Liver (tissue), 3 donors: Measurements from ENCODE around the gene ZNF805.
A peak's percentile ranks its signal among the peaks of the same experiment; 100 is the strongest.

Experiments
- CTCF ChIP-seq: fragments of 150-350 bp; IDR thresholded peaks from 2 replicates; pipeline ENCODE4 v1.5.1; 2017; ENCODE audit warnings: improper control_type of control experiment, low read depth, low read length; ENCODE audit not compliant: missing input control
- EGR1 ChIP-seq, 2 donors: IDR thresholded peaks; 2 replicates each; pipeline ENCODE4 v1.6.1; 2016 to 2018; ENCODE audit warnings: antibody characterized with exemption in 2 of 2, low read depth in 2 of 2
- GABPA ChIP-seq, 2 donors: IDR thresholded peaks in 1 of 2; conservative IDR thresholded peaks in 1 of 2; 2 replicates each; pipeline ENCODE4 v1.6.1; 2016; ENCODE audit warnings: antibody characterized with exemption in 2 of 2, mild to moderate bottlenecking in 1 of 2, moderate library complexity in 1 of 2
- JUND ChIP-seq, 2 donors: IDR thresholded peaks; 2 replicates each; pipeline ENCODE4 v1.6.1; 2016; ENCODE audit warnings: antibody characterized with exemption in 2 of 2
- MAX ChIP-seq: IDR thresholded peaks from 2 replicates; pipeline ENCODE4 v1.6.1; 2016; ENCODE audit warnings: antibody characterized with exemption
- RAD21 ChIP-seq, 2 donors: IDR thresholded peaks; 2 replicates each; pipeline ENCODE4 v1.6.1; 2016; ENCODE audit warnings: antibody characterized with exemption in 2 of 2, mild to moderate bottlenecking in 2 of 2
- REST ChIP-seq: IDR thresholded peaks from 2 replicates; pipeline ENCODE4 v1.6.1; 2016; ENCODE audit warnings: antibody characterized with exemption, mild to moderate bottlenecking
- RXRA ChIP-seq, 2 donors: IDR thresholded peaks; 2 replicates each; pipeline ENCODE4 v1.6.1; 2017 to 2018; ENCODE audit warnings: antibody characterized with exemption in 2 of 2, mild to moderate bottlenecking in 1 of 2
- SP1 ChIP-seq: IDR thresholded peaks from 2 replicates; pipeline ENCODE4 v1.6.1; 2018; ENCODE audit warnings: antibody characterized with exemption, mild to moderate bottlenecking
- TAF1 ChIP-seq: conservative IDR thresholded peaks from 2 replicates; pipeline ENCODE4 v1.6.1; 2016; ENCODE audit warnings: antibody characterized with exemption, mild to moderate bottlenecking
- YY1 ChIP-seq: IDR thresholded peaks from 2 replicates; pipeline ENCODE4 v1.6.1; 2016; ENCODE audit warnings: antibody characterized with exemption, mild to moderate bottlenecking
- ZBTB33 ChIP-seq: IDR thresholded peaks from 2 replicates; pipeline ENCODE4 v1.6.1; 2016; ENCODE audit warnings: antibody characterized with exemption
- donor health status: healthy.
- donor health status: healthy.

DNA sequence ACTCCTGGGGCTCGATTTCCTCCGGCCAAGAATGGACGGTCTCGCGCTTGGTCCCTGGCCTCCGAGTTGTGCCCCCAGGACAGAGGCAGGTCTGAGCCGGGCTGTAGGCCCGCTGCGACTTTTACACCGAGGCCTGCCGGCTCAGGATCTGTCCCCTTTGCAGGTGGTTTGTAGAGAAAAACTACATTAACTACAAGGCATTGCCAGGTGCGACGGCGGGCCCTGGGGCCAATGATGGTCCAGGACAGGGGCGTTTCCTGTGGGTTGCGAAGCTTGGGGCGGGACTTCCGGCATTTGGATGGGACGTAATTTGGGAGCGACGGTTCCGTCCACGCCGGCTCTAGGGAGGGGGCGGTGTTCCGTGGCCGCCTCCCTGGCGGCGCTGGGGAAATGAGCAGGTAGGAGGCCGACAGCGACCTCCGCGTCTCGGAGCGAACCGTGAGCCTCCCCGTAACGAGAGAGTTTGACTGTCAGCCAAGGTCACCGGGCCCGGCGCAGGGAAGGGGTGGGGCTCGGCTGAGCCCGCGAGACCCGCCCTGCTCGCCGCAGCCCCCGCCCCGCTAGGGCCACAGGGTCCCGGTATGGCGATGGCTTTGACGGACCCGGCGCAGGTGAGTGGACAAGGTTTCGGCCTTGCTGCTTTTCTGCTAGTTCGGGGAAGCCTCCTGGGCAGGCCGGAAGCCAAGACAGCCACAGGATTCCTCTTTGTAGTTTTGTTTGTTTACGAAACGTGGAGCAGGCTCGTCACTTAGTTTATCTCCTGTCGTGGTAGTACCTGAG is at the start of gene ZNF805:
- no peak for TF ChIP-seq CTCF
- peak; percentile 16 to 39 for TF ChIP-seq RAD21 (IDR thresholded peaks at IDR 0.05)
- TF ChIP-seq RXRA (IDR thresholded peaks at IDR 0.05) = peak; percentile 18 to 47
- TF ChIP-seq REST = peak; percentile 16
- TF ChIP-seq YY1 = peak; percentile 83
- peak; percentile 76 for TF ChIP-seq ZBTB33
- TF ChIP-seq GABPA (IDR thresholded peaks at IDR 0.05 in 1 of 2, conservative IDR thresholded peaks at IDR 0.05 in 1 of 2) = peak; percentile 93 to 99
- no peak for TF ChIP-seq JUND (IDR thresholded peaks at IDR 0.05)
- peak; percentile 82 to 84 for TF ChIP-seq EGR1 (IDR thresholded peaks at IDR 0.05; ENCODE audit: low read depth in 2 of 2)
- TF ChIP-seq TAF1 = peak; percentile 73
- peak; percentile 75 for TF ChIP-seq SP1
- peak; percentile 95 for TF ChIP-seq MAX
